GM23248 (cell line): ENCODE measurements around the gene NHERF1.

ENCODE experiments used
- EZH2 ChIP-seq: fragments of 200-600 bp; sonication (generic); IDR thresholded peaks from 2 replicates; pipeline ENCODE4 v1.6.1; 2018; ENCODE audit warnings: antibody characterized with exemption, mild to moderate bottlenecking; ENCODE audit not compliant: insufficient read depth, poor library complexity, severe bottlenecking
- EZH2phosphoT487 ChIP-seq: fragments of 200-600 bp; sonication (generic); IDR thresholded peaks from 2 replicates; pipeline ENCODE4 v1.6.1; 2018; ENCODE audit warnings: antibody characterized with exemption, moderate library complexity, mild to moderate bottlenecking, low read depth; ENCODE audit not compliant: insufficient read depth

GRCh38 chr17:74748279-74748528 lies 224 bp upstream of the NHERF1 start:
- TF ChIP-seq EZH2: no peak
- no peak for TF ChIP-seq EZH2phosphoT487
